GM19193 (cell line): Measurements from ENCODE around the gene PARD3.

Experiments
- POLR2A ChIP-seq: IDR thresholded peaks from 4 replicates; pipeline ENCODE4 v1.6.1; 2011; ENCODE audit not compliant: insufficient read depth, insufficient read length; ENCODE audit errors: extremely low read depth

Gene PARD3

GRCh38 chr10:34730726-34731125, 84.4 kb downstream of the PARD3 start:
- no peak for TF ChIP-seq POLR2A

- TF ChIP-seq POLR2A, result no peak
These were observed 85.5 kb downstream of the PARD3 start for GRCh38 chr10:34729619-34730018.

DNA sequence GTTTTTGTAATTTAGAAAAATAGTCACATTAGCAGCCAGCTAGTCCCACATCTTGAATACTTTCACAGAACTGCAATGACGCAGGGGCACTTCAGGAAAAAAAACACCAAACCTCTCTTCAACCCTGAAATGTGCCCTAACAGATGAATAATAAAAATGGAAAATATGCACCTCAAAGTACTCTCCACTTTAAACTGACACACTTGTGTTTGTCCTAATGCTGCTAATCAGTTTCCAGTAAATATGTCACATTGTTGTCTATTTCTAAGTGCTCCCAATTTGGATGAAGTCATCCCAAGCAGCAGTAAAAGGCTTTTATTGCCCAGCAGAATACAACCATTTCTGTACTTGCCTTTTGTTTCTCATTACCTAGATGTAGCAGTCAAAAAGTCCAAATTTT, 86.7 kb downstream of the PARD3 start:
- no peak for TF ChIP-seq POLR2A

- no peak for TF ChIP-seq POLR2A
These were observed 87.5 kb downstream of the PARD3 start for GRCh38 chr10:34727595-34728033.

DNA sequence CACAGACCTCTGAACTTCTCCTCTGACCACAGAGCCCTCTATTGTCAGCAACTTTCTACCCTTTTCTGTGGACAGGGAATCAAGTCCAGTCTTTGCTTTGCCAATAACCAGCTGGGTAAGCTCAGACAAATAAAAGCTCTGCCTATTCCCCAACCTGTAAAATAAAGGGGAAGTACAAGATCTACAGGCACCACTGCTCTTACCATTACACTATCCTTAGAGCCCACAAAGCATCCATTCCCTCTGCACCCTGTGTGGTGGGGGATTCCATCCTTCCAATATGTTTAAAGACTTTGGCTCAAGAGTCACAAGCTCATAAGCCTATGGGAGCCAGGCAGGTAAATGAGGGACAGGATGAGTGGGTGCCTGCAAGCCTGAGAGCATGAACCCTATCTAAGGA, 88.2 kb downstream of the PARD3 start:
- TF ChIP-seq POLR2A, result no peak

DNA sequence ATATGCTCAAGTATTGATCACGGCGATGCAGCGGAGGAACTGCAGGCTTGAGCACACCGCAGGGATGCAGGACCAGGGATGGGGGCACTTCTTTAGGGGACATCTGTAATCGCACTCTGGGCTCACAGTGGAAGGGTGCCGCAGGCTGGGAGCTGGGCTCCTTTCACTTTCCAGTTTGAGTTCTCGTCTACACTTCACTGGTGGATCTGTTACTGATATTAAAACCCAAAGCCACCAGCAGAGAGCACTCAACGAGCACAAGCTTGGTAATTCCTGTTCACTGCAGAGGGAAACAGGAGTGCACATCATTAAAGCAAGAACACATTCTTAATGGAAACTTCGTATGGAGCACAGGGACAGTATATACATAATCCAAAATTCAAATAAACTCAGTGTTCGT, 91.3 kb downstream of the PARD3 start:
- TF ChIP-seq POLR2A, result no peak

- TF ChIP-seq POLR2A, result no peak
These were observed 92.7 kb downstream of the PARD3 start for GRCh38 chr10:34722404-34722803.

DNA sequence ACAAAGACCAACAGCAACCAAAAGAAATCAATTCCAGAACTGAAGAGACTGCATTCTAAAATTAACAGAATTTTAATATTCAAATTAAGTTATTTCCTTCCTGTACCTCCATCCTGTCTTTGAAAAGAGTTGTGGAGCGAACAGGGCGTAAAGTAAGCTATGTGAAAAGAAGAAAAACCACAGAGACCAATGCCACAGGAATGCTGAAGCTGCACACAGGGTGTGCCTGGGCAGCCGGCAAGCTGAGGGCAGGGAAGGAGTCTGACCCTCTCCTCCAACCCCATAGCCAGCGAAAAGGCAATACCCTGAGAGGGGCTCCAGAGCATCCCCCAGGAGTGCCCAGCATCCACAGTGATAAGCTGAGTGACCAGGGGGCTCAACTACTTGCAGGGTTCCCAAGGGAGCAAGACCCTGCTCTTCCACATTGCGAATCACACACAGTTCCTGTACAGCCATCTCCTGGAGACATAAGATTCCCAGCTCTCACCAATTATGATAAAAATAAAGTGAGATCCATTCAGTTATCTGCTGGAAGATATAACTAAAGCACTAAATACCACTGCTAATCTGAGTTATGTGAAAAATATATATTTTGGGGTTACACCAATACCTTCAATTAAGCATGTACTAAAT, 93.8 kb downstream of the PARD3 start:
- no peak for TF ChIP-seq POLR2A

DNA sequence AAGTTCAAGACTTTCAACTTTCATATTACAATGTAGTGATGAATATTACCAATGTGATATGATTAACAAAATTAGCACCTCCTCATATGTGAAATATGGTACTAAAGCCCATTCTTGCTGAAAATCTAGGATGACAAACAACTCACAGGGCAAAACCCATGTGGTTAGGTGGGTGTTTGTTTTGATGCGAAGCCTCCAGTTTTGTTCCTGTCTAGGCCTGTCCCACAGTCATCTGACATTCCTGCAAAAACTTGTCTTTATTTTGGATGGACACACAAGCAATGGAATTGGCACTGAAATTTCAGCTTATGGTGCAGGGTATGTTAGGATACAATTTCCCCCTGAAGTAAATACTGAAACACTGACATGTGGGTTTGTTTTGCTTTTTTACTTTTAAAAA, 95.3 kb downstream of the PARD3 start:
- TF ChIP-seq POLR2A, result no peak

GRCh38 chr10:34719328-34719727, 95.8 kb downstream of the PARD3 start:
- no peak for TF ChIP-seq POLR2A

GRCh38 chr10:34717429-34717828, 97.7 kb downstream of the PARD3 start:
- TF ChIP-seq POLR2A, result no peak

DNA sequence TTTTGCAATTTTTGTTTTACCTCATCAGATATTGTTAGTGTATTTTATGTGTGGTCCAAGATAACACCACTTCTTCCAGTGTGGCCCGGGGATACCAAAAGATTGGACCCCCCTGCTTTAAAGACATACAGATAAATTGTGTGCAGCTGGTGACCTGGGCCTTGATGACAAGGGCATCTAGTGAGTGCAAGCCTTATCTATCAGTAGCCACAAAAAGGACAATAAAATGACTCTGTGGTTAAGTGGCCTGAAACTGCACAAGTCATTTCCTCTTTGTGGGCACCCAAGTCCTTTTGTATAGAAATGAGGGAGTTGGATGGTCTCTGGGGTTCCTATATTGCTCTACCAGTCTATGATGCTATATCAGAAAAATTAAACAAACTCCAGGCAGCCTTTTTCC, 98.1 kb downstream of the PARD3 start:
- no peak for TF ChIP-seq POLR2A

- TF ChIP-seq POLR2A, result no peak
These were observed 98.9 kb downstream of the PARD3 start for GRCh38 chr10:34716234-34716633.

- no peak for TF ChIP-seq POLR2A
These were observed 99.4 kb downstream of the PARD3 start for GRCh38 chr10:34715511-34716187.

GRCh38 chr10:34713875-34714274, 101.2 kb downstream of the PARD3 start:
- no peak for TF ChIP-seq POLR2A

- TF ChIP-seq POLR2A, result no peak
These were observed 103.6 kb downstream of the PARD3 start for GRCh38 chr10:34711500-34711899.
